Panc1 (cell line): ENCODE measurements around the gene KLHL24. TPM values are rescaled to one million over a fixed set of nuclear protein-coding genes. Genes with fewer than 3 reads are reported as not detected.

ENCODE experiments used
- ATAC-seq: fragments of 200-7000 bp; cut with Tn5 transposase; 2 replicates; pipeline ENCODE4 v1.9.1; 2020; ENCODE audit warnings: mild to moderate bottlenecking, moderate library complexity
- BruUV-seq: library from RNA; stranded (reverse); fragments of 400-500 nt; replicated peaks from 2 replicates; lab custom pipeline; 2021; lab: Mats Ljungman, UMichigan
- CTCF ChIA-PET: fragments of 300-600 bp; sonication (Branson Sonifier 250); formaldehyde crosslinking; loops from one replicate; lab custom pipeline; 2022; ENCODE audit warnings: antibody characterized with exemption; lab: Charles Lee
- POLR2A ChIA-PET: fragments of 300-600 bp; sonication (Branson Sonifier 250); formaldehyde crosslinking; loops from one replicate; lab custom pipeline; 2022; ENCODE audit warnings: antibody characterized with exemption; lab: Charles Lee
- DNase-seq: peaks from one replicate; pipeline ENCODE4 v3.0.0-alpha.2; 2010; ENCODE audit warnings: low read depth, low spot score
- H3K27ac ChIP-seq: 2 replicates; pipeline ENCODE4 v1.5.1; 2011; ENCODE audit warnings: mild to moderate bottlenecking, low read length, inconsistent platforms
- H3K27me3 ChIP-seq: fragments of 200-500 bp; sonication (Bioruptor generic); 2 replicates; pipeline ENCODE4 v1.6.0; 2014; ENCODE audit warnings: low read length, inconsistent platforms; ENCODE audit not compliant: control insufficient read depth, insufficient read depth
- H3K36me3 ChIP-seq: fragments of 200-500 bp; sonication (Bioruptor generic); 2 replicates; pipeline ENCODE4 v1.5.1; 2014; ENCODE audit warnings: inconsistent platforms, mild to moderate bottlenecking, low read length, moderate library complexity; ENCODE audit not compliant: control insufficient read depth, insufficient read depth
- H3K4me1 ChIP-seq: 2 replicates; pipeline ENCODE4 v1.5.1; 2011; ENCODE audit warnings: inconsistent platforms, mild to moderate bottlenecking, low read length, moderate library complexity; ENCODE audit not compliant: control insufficient read depth, insufficient read depth
- H3K4me3 ChIP-seq, 2 experiments: 2 replicates each; pipeline ENCODE4 v1.5.1; 2011 to 2012; ENCODE audit warnings: low read depth in 2 of 2, low read length in 2 of 2, mild to moderate bottlenecking in 2 of 2, inconsistent platforms in 1 of 2, moderate library complexity in 1 of 2
- H3K9me3 ChIP-seq: fragments of 200-500 bp; sonication (Bioruptor generic); 2 replicates; pipeline ENCODE4 v1.5.1; 2014; ENCODE audit warnings: low read depth, mild to moderate bottlenecking, inconsistent platforms, low read length, moderate library complexity; ENCODE audit not compliant: control insufficient read depth, insufficient read depth
- POLR2AphosphoS5 ChIP-seq: IDR thresholded peaks from 2 replicates; pipeline ENCODE4 v1.6.1; 2012; ENCODE audit warnings: mild to moderate bottlenecking, low read depth, low read length, moderate library complexity
- REST ChIP-seq, 2 experiments: IDR thresholded peaks; 2 replicates each; pipeline ENCODE4 v1.6.1; 2011 to 2012; ENCODE audit warnings: low read depth in 2 of 2, control low read depth in 1 of 2, low read length in 1 of 2, mild to moderate bottlenecking in 1 of 2, moderate library complexity in 1 of 2; ENCODE audit not compliant: insufficient read depth in 1 of 2
- SIN3A ChIP-seq: IDR thresholded peaks from 2 replicates; pipeline ENCODE4 v1.6.1; 2012; ENCODE audit warnings: low read depth, mild to moderate bottlenecking, low read length, moderate library complexity, borderline replicate concordance; ENCODE audit not compliant: insufficient read depth
- TCF7L2 ChIP-seq: IDR thresholded peaks from 2 replicates; pipeline ENCODE4 v1.6.1; 2011; ENCODE audit warnings: mild to moderate bottlenecking, low read depth, low read length, inconsistent platforms
- in situ Hi-C: cut with HindIII; loops from 2 replicates; pipeline ENCODE4 v1.10.0; 2016; ENCODE audit warnings: low sequenced_read_pairs, low pct_unique_long_range_greater_than_20kb
- intact Hi-C: fragments of 100-400 bp; cut with micrococcal nuclease; formaldehyde crosslinking; loops from one replicate; pipeline ENCODE4 v1.10.0; 2022; ENCODE audit not compliant: unreplicated experiment
- total RNA-seq: library from RNA; stranded (reverse); gene quantifications from one replicate; pipeline ENCODE4 v1.2.1, GENCODE V29; 2021; ENCODE audit not compliant: unreplicated experiment
- TF ChIP-seq, protein P1 (sequence below): fragments of 450-650 bp; IDR thresholded peaks from 2 replicates; pipeline ENCODE4 v1.5.1; 2017; ENCODE audit warnings: mild to moderate bottlenecking

The KLHL24 gene
- total RNA-seq, 1 experiment from 2014 or later: 42.0 TPM

- ChIA-PET CTCF (no interaction called here), POLR2A (no interaction called here)
- Histone ChIP-seq H3K27ac (no peak overlapping the region), H3K4me3 (no peak overlapping the region), H3K27me3 (no peaks in the 10 kb centered on the region), H3K36me3 (no peaks in the 10 kb centered on the region), H3K9me3 (no peaks in the 10 kb centered on the region), H3K4me1 (no peaks in the 10 kb centered on the region)
- DNase-seq (no peak), ATAC-seq (no peak)
- intact Hi-C loops: no loop called here
- no TSS peak for BruUV-seq
- TF ChIP-seq SIN3A (no peak), REST (IDR thresholded peaks at IDR 0.05; ENCODE audit: insufficient read depth in 1 of 2, low read depth in 2 of 2, low read length in 1 of 2) (no peak), POLR2AphosphoS5 (no peak), TCF7L2 (no peak)
- TF ChIP-seq, protein P1, sequence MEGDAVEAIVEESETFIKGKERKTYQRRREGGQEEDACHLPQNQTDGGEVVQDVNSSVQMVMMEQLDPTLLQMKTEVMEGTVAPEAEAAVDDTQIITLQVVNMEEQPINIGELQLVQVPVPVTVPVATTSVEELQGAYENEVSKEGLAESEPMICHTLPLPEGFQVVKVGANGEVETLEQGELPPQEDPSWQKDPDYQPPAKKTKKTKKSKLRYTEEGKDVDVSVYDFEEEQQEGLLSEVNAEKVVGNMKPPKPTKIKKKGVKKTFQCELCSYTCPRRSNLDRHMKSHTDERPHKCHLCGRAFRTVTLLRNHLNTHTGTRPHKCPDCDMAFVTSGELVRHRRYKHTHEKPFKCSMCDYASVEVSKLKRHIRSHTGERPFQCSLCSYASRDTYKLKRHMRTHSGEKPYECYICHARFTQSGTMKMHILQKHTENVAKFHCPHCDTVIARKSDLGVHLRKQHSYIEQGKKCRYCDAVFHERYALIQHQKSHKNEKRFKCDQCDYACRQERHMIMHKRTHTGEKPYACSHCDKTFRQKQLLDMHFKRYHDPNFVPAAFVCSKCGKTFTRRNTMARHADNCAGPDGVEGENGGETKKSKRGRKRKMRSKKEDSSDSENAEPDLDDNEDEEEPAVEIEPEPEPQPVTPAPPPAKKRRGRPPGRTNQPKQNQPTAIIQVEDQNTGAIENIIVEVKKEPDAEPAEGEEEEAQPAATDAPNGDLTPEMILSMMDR: no peak
- in situ Hi-C loops: no loop called here
Measured at GRCh38 chr3:183587336-183587735, 48.1 kb upstream of the KLHL24 start.

GRCh38 chr3:183590442-183590841, 45.0 kb upstream of the KLHL24 start:
- H3K27me3 ChIP-seq: no peaks in the 10 kb centered on the region
- in situ Hi-C loops: no loop called here
- TF ChIP-seq, protein P1: no peak
- TF ChIP-seq REST (IDR thresholded peaks at IDR 0.05; ENCODE audit: insufficient read depth in 1 of 2, low read depth in 2 of 2, low read length in 1 of 2) (no peak), POLR2AphosphoS5 (no peak), TCF7L2 (no peak), SIN3A (no peak)
- no peaks in the 10 kb centered on the region for H3K36me3 ChIP-seq
- POLR2A ChIA-PET: no interaction called here
- BruUV-seq: no TSS peak
- intact Hi-C loops: no loop called here
- ATAC-seq (no peak), DNase-seq (no peak)
- CTCF ChIA-PET: no interaction called here
- H3K27ac ChIP-seq: no peak overlapping the region
- no peaks in the 10 kb centered on the region for H3K4me1 ChIP-seq
- no peak overlapping the region for H3K4me3 ChIP-seq
- H3K9me3 ChIP-seq: no peaks in the 10 kb centered on the region
